K562 (cell line): Measurements from ENCODE around the gene ABCC1.

Experiments
- ARNT ChIP-seq, 2 experiments: fragments of 450-650 bp; IDR thresholded peaks; 2 replicates each; pipeline ENCODE4 v1.6.1; 2016; ENCODE audit warnings: mild to moderate bottlenecking in 1 of 2
- JUND ChIP-seq, 2 experiments: IDR thresholded peaks; 2 replicates in 1 of 2; 3 replicates in 1 of 2; pipeline ENCODE4 v1.6.1; 2011; ENCODE audit warnings: borderline replicate concordance in 2 of 2, low read depth in 2 of 2, low read length in 2 of 2, improper control_type of control experiment in 1 of 2, missing biosample characterization in 1 of 2, missing genetic modification characterization in 1 of 2, missing genetic modification reagents in 1 of 2
- MED1 ChIP-seq: sonication (generic); formaldehyde crosslinking; IDR thresholded peaks from 2 replicates; pipeline ENCODE4 v1.8.1; 2023; ENCODE audit warnings: missing genetic modification reagents, borderline replicate concordance
- PTBP1 ChIP-seq: fragments of 200-400 bp; formaldehyde crosslinking; IDR thresholded peaks from 2 replicates; pipeline ENCODE4 v1.6.1; 2017; ENCODE audit warnings: low read depth, low read length
- TF ChIP-seq, protein P1 (sequence below), 2 experiments: fragments of 450-650 bp; formaldehyde crosslinking in 1 of 2; IDR thresholded peaks; 2 replicates each; pipeline versions ENCODE4 v1.4.0 to v1.6.1; 2014 to 2020; ENCODE audit warnings: mild to moderate bottlenecking in 2 of 2, borderline replicate concordance in 1 of 2, low read depth in 1 of 2
- TF ChIP-seq, protein P2 (sequence below), 2 experiments: fragments of 450-650 bp in 1 of 2; sonication (generic) in 1 of 2; formaldehyde crosslinking in 1 of 2; IDR thresholded peaks; 2 replicates each; pipeline versions ENCODE4 v1.7.1 to v1.9.0; 2016 to 2022; ENCODE audit warnings: inconsistent platforms in 1 of 2, mild to moderate bottlenecking in 1 of 2, missing genetic modification reagents in 1 of 2
- TF ChIP-seq, protein P3 (sequence below), 3 experiments: IDR thresholded peaks in 2 of 3; conservative IDR thresholded peaks in 1 of 3; 2 replicates each; pipeline ENCODE4 v1.5.1; 2011 to 2012; ENCODE audit warnings: low read length in 3 of 3, mild to moderate bottlenecking in 3 of 3, control low read depth in 2 of 3, improper control_type of control experiment in 1 of 3, inconsistent platforms in 1 of 3, low read depth in 1 of 3, mixed read lengths in 1 of 3, moderate library complexity in 1 of 3; ENCODE audit not compliant: insufficient read depth in 2 of 3
- TF ChIP-seq, protein P4 (sequence below): fragments of 250-450 bp; sonication (Bioruptor Pico); IDR thresholded peaks from 2 replicates; pipeline ENCODE4 v1.4.0; 2020; ENCODE audit warnings: mild to moderate bottlenecking

DNA sequence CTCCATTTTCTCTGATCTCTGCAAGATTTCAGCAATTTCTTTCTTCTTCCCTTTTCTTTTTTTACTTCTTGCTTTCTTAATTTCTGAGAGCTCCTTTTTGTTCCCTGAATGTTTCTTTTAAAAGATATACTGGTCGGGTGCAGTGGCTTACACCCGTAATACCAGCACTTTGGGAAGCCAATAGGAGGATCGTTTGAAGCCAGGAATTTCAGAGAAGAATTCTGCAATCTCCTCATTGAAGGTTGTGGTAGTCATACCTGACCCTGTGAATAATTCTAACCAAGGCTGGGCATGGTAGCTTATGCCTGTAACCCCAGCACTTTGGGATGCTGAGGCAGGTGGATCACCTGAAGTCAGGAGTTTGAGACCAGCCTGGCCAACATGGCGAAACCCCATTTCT is 15.6 kb upstream of the ABCC1 start:
- TF ChIP-seq, protein P1, sequence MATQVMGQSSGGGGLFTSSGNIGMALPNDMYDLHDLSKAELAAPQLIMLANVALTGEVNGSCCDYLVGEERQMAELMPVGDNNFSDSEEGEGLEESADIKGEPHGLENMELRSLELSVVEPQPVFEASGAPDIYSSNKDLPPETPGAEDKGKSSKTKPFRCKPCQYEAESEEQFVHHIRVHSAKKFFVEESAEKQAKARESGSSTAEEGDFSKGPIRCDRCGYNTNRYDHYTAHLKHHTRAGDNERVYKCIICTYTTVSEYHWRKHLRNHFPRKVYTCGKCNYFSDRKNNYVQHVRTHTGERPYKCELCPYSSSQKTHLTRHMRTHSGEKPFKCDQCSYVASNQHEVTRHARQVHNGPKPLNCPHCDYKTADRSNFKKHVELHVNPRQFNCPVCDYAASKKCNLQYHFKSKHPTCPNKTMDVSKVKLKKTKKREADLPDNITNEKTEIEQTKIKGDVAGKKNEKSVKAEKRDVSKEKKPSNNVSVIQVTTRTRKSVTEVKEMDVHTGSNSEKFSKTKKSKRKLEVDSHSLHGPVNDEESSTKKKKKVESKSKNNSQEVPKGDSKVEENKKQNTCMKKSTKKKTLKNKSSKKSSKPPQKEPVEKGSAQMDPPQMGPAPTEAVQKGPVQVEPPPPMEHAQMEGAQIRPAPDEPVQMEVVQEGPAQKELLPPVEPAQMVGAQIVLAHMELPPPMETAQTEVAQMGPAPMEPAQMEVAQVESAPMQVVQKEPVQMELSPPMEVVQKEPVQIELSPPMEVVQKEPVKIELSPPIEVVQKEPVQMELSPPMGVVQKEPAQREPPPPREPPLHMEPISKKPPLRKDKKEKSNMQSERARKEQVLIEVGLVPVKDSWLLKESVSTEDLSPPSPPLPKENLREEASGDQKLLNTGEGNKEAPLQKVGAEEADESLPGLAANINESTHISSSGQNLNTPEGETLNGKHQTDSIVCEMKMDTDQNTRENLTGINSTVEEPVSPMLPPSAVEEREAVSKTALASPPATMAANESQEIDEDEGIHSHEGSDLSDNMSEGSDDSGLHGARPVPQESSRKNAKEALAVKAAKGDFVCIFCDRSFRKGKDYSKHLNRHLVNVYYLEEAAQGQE (IDR thresholded peaks at IDR 0.05; ENCODE audit: borderline replicate concordance), result no peak
- TF ChIP-seq, protein P1 (CRISPR knock-in tag; IDR thresholded peaks at IDR 0.05; ENCODE audit: low read depth), result no peak
- no peak for TF ChIP-seq ARNT (IDR thresholded peaks at IDR 0.05)
- TF ChIP-seq JUND (IDR thresholded peaks at IDR 0.05; ENCODE audit: borderline replicate concordance, low read depth, low read length), result no peak
- no peak for TF ChIP-seq JUND (tag; IDR thresholded peaks at IDR 0.05; ENCODE audit: borderline replicate concordance, low read depth, low read length)
- TF ChIP-seq, protein P2, sequence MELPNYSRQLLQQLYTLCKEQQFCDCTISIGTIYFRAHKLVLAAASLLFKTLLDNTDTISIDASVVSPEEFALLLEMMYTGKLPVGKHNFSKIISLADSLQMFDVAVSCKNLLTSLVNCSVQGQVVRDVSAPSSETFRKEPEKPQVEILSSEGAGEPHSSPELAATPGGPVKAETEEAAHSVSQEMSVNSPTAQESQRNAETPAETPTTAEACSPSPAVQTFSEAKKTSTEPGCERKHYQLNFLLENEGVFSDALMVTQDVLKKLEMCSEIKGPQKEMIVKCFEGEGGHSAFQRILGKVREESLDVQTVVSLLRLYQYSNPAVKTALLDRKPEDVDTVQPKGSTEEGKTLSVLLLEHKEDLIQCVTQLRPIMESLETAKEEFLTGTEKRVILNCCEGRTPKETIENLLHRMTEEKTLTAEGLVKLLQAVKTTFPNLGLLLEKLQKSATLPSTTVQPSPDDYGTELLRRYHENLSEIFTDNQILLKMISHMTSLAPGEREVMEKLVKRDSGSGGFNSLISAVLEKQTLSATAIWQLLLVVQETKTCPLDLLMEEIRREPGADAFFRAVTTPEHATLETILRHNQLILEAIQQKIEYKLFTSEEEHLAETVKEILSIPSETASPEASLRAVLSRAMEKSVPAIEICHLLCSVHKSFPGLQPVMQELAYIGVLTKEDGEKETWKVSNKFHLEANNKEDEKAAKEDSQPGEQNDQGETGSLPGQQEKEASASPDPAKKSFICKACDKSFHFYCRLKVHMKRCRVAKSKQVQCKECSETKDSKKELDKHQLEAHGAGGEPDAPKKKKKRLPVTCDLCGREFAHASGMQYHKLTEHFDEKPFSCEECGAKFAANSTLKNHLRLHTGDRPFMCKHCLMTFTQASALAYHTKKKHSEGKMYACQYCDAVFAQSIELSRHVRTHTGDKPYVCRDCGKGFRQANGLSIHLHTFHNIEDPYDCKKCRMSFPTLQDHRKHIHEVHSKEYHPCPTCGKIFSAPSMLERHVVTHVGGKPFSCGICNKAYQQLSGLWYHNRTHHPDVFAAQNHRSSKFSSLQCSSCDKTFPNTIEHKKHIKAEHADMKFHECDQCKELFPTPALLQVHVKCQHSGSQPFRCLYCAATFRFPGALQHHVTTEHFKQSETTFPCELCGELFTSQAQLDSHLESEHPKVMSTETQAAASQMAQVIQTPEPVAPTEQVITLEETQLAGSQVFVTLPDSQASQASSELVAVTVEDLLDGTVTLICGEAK (IDR thresholded peaks at IDR 0.05), result no peak
- TF ChIP-seq, protein P2 (CRISPR knock-in tag; IDR thresholded peaks at IDR 0.05), result no peak
- TF ChIP-seq, protein P3, sequence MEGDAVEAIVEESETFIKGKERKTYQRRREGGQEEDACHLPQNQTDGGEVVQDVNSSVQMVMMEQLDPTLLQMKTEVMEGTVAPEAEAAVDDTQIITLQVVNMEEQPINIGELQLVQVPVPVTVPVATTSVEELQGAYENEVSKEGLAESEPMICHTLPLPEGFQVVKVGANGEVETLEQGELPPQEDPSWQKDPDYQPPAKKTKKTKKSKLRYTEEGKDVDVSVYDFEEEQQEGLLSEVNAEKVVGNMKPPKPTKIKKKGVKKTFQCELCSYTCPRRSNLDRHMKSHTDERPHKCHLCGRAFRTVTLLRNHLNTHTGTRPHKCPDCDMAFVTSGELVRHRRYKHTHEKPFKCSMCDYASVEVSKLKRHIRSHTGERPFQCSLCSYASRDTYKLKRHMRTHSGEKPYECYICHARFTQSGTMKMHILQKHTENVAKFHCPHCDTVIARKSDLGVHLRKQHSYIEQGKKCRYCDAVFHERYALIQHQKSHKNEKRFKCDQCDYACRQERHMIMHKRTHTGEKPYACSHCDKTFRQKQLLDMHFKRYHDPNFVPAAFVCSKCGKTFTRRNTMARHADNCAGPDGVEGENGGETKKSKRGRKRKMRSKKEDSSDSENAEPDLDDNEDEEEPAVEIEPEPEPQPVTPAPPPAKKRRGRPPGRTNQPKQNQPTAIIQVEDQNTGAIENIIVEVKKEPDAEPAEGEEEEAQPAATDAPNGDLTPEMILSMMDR (IDR thresholded peaks at IDR 0.05 in 2 of 3, conservative IDR thresholded peaks at IDR 0.05 in 1 of 3; ENCODE audit: insufficient read depth in 2 of 3, low read depth in 1 of 3, low read length in 3 of 3), result no peak
- TF ChIP-seq, protein P4, sequence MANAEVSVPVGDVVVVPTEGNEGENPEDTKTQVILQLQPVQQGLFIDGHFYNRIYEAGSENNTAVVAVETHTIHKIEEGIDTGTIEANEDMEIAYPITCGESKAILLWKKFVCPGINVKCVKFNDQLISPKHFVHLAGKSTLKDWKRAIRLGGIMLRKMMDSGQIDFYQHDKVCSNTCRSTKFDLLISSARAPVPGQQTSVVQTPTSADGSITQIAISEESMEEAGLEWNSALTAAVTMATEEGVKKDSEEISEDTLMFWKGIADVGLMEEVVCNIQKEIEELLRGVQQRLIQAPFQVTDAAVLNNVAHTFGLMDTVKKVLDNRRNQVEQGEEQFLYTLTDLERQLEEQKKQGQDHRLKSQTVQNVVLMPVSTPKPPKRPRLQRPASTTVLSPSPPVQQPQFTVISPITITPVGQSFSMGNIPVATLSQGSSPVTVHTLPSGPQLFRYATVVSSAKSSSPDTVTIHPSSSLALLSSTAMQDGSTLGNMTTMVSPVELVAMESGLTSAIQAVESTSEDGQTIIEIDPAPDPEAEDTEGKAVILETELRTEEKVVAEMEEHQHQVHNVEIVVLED (CRISPR knock-in tag), result no peak
- no peak for TF ChIP-seq PTBP1
- no peak for TF ChIP-seq MED1 (CRISPR knock-in tag)
